Trophoblast cell (in vitro differentiated cells and primary cell): ENCODE data around the gene HOXA1.
A peak's percentile ranks its signal among the peaks of the same experiment; 100 is the strongest.

Experiments used
- DNase-seq, 2 donors: peaks; one replicate each; pipeline ENCODE4 v3.0.0-alpha.2; 2016
- H2AFZ ChIP-seq: 2 replicates; pipeline ENCODE4 v1.6.1; 2013; ENCODE audit warnings: low read length, moderate library complexity, mild to moderate bottlenecking; ENCODE audit not compliant: insufficient read depth, poor library complexity
- H2AK5ac ChIP-seq: 2 replicates; pipeline ENCODE4 v1.6.1; 2013; ENCODE audit warnings: mild to moderate bottlenecking, low read length
- H2BK120ac ChIP-seq: 2 replicates; pipeline ENCODE4 v1.6.1; 2013; ENCODE audit warnings: low read length, mild to moderate bottlenecking, moderate library complexity; ENCODE audit not compliant: insufficient read depth, poor library complexity
- H2BK12ac ChIP-seq: 2 replicates; pipeline ENCODE4 v1.6.1; 2013; ENCODE audit warnings: mild to moderate bottlenecking, low read length, moderate library complexity
- H2BK5ac ChIP-seq: 2 replicates; pipeline ENCODE4 v1.6.1; 2013; ENCODE audit warnings: low read length, low read depth, moderate library complexity, mild to moderate bottlenecking; ENCODE audit not compliant: poor library complexity
- H3K14ac ChIP-seq: 2 replicates; pipeline ENCODE4 v1.6.1; 2013; ENCODE audit warnings: mild to moderate bottlenecking, low read length
- H3K18ac ChIP-seq: 2 replicates; pipeline ENCODE4 v1.6.1; 2013; ENCODE audit warnings: mild to moderate bottlenecking, low read length
- H3K23ac ChIP-seq: 2 replicates; pipeline ENCODE4 v1.6.1; 2013; ENCODE audit warnings: low read length
- H3K27ac ChIP-seq: 2 replicates; pipeline ENCODE4 v1.5.1; 2013; ENCODE audit warnings: low read depth, mild to moderate bottlenecking, inconsistent platforms, low read length, moderate library complexity
- H3K27me3 ChIP-seq: 2 replicates; pipeline ENCODE4 v1.6.1; 2013; ENCODE audit warnings: inconsistent platforms, mild to moderate bottlenecking, low read length, moderate library complexity; ENCODE audit not compliant: insufficient read depth
- H3K36me3 ChIP-seq, 2 experiments: 1 replicate in 1 of 2; 2 replicates in 1 of 2; pipeline ENCODE4 v1.6.1; 2013; ENCODE audit warnings: low read length in 2 of 2, mild to moderate bottlenecking in 2 of 2, moderate library complexity in 1 of 2; ENCODE audit not compliant: insufficient read depth in 2 of 2, control insufficient read depth in 1 of 2
- H3K4ac ChIP-seq: 2 replicates; pipeline ENCODE4 v1.6.1; 2013; ENCODE audit warnings: low read depth, mild to moderate bottlenecking, low read length, moderate library complexity
- H3K4me1 ChIP-seq, 2 experiments: 1 replicate in 1 of 2; 2 replicates in 1 of 2; pipeline ENCODE4 v1.6.1; 2013; ENCODE audit warnings: low read length in 2 of 2, mild to moderate bottlenecking in 2 of 2, moderate library complexity in 1 of 2; ENCODE audit not compliant: insufficient read depth in 2 of 2, control insufficient read depth in 1 of 2
- H3K4me2 ChIP-seq: 2 replicates; pipeline ENCODE4 v1.6.1; 2013; ENCODE audit warnings: inconsistent platforms, mild to moderate bottlenecking, low read length, moderate library complexity
- H3K4me3 ChIP-seq: 2 replicates; pipeline ENCODE4 v1.5.1; 2013; ENCODE audit warnings: mild to moderate bottlenecking, low read depth, low read length, inconsistent platforms
- H3K79me1 ChIP-seq: one replicate; pipeline ENCODE4 v1.6.1; 2013; ENCODE audit warnings: low read length
- H3K79me2 ChIP-seq: 2 replicates; pipeline ENCODE4 v1.6.1; 2013; ENCODE audit warnings: low read length, mild to moderate bottlenecking; ENCODE audit not compliant: control insufficient read depth, insufficient read depth, poor library complexity
- H3K9ac ChIP-seq: 2 replicates; pipeline ENCODE4 v1.6.1; 2013; ENCODE audit warnings: mild to moderate bottlenecking, low read length
- H3K9me3 ChIP-seq: 2 replicates; pipeline ENCODE4 v1.6.1; 2013; ENCODE audit warnings: low read depth, mild to moderate bottlenecking, control low read depth, inconsistent platforms, low read length; ENCODE audit not compliant: insufficient read depth
- H4K12ac ChIP-seq: 2 replicates; pipeline ENCODE4 v1.6.1; 2013; ENCODE audit warnings: low read depth, mild to moderate bottlenecking, low read length, moderate library complexity
- H4K8ac ChIP-seq: 2 replicates; pipeline ENCODE4 v1.6.1; 2013; ENCODE audit warnings: low read depth, mild to moderate bottlenecking, low read length, moderate library complexity
- H4K91ac ChIP-seq: one replicate; pipeline ENCODE4 v1.6.1; 2013; ENCODE audit warnings: low read depth, mild to moderate bottlenecking, low read length, moderate library complexity
- WGBS: extraction: QIAGEN DNeasy Blood & Tissue Kit; methylation state at CpG from one replicate; pipeline ENCODE4 v1.1.7; 2013; ENCODE audit warnings: missing lambda C conversion rate; ENCODE audit not compliant: insufficient read length, insufficient coverage; ENCODE audit errors: extremely low coverage; 5-methylcytosine and 5-hydroxymethylcytosine counted together

HOXA1 gene

DNA sequence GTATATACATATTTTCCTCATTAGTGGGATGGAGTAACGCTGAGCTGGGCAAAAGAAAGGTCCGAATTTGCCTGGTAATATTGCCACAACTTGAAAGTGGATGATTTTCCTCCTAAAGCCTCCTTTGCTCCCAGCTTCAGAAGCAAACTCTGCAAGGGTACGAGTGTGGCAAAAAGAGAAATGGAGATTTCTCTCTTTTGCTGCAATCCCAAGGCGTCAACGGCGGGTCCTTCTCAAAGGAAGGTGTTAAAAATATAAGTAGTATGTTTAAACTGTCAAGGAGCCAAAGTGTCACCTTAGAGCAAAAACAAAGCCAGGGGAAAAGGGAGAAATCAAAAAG is 19.1 kb upstream of the HOXA1 start:
- H2AK5ac ChIP-seq: no peak overlapping the region
- H3K9me3 ChIP-seq: peaks cover 6% of the 10 kb centered on the region
- no peak overlapping the region for H3K18ac ChIP-seq
- no peak overlapping the region for H3K4me3 ChIP-seq
- no peak overlapping the region for H3K9ac ChIP-seq
- H3K36me3 ChIP-seq: no peaks in the 10 kb centered on the region
- H3K79me2 ChIP-seq: no peaks in the 10 kb centered on the region
- H4K8ac ChIP-seq: no peak overlapping the region
- no peak for DNase-seq
- no peaks in the 10 kb centered on the region for H3K79me1 ChIP-seq
- H4K12ac ChIP-seq: no peak overlapping the region
- no peak overlapping the region for H2BK12ac ChIP-seq
- WGBS: no CpG with 5 or more reads among the region's 6 CpGs
- H2AFZ ChIP-seq: no peak overlapping the region
- H3K27me3 ChIP-seq: peaks cover 80% of the 10 kb centered on the region
- no peak overlapping the region for H4K91ac ChIP-seq
- H3K4ac ChIP-seq: no peak overlapping the region
- no peak overlapping the region for H3K23ac ChIP-seq
- no peak overlapping the region for H3K27ac ChIP-seq
- no peak overlapping the region for H3K14ac ChIP-seq
- no peak overlapping the region for H2BK5ac ChIP-seq
- no peak overlapping the region for H3K4me2 ChIP-seq
- H2BK120ac ChIP-seq: no peak overlapping the region
- H3K4me1 ChIP-seq: peaks cover 2 to 4% of the 10 kb centered on the region in 2 experiments

DNA sequence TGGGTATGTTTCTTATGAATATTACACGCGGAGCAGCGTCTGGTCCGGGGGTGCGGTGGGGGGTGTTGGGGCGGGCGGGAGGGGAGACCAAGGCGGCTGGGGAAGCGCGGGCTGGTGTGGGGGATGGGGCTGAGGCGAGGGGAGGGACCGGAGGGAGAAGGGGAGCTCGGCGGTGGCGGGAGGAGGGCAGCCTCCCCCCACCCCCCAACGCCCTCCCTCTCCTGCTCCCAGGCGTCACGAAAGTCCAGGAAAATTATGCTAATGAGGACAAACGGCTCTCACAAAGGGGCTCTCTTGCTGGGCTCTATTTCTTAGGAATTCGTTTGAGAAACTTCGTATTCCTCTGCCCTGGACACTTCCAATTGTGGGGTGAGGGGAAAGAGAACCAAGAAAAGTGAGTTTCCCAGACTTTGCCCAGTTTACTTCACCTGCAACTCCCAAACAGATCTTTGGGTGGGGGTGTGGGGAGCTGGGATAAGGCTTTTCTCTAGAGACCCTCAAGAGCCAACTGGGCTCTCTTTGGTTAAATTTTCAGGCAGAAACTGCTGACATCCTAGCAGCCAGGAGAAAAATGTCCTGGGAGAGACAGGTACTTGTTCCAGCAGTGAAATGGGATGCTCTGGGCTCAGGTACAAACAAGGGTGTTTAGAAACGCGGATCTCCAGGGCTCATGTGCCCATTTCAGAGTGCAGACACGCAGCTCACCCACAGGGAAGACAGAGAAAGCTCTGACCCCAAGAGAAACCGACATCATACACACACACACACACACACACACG is 18.4 kb upstream of the HOXA1 start:
- H2BK12ac ChIP-seq: no peak overlapping the region
- WGBS: no CpG with 5 or more reads among the region's 26 CpGs

DNA sequence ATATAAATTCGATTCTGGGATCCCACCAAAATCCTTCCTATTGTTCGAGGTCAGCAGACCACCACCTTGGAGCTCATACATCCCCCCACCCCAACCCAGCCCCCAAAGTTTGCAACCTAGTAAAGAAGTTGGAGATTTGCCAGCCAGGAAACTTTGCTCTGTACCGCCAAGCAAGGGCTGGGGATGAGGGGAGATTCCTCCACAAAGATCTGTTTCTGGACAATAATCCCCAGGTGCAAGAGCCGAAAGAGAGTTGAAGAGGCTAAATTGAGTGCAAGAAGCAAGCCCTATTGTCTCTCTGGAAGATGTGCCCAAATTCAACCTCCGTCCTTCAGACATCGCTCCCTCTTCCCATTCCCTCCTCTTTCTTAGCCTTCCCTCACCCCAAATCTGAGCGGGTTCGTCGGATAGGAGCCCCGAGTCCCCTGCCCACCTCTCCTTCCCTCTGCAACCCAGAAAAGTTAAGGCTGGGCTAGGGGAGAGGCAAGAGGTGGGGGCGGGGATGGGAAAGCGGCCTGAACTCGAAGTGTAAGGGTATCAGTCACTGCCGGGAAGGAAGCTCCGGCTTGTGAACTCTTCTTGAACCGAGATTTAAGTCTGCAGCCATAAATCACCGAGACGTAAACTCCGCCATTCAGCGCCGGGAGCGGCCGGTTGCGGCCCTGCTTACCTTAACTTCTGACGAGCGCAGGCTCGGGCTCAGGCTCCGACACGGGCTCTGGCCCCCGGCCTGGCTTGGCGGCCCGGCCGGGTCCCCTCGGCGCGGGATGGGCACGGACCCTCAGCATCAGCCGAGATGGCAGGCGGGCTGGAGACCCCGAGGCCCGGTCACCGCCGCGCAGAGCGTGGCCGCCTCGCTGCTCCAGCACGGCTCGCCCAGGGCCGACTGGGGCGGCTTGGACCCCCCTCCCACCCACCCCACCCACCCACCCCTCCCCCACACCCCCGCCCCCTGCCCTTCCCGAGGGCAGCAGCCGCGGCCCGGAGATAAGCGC is 17.5 kb upstream of the HOXA1 start:
- Histone ChIP-seq H3K4ac (no peak overlapping the region), H4K8ac (no peak overlapping the region), H3K27me3 (peaks cover 83% of the 10 kb centered on the region), H3K14ac (no peak overlapping the region), H3K4me1 (peaks cover 2 to 7% of the 10 kb centered on the region in 2 experiments), H2AFZ (no peak overlapping the region), H3K18ac (no peak overlapping the region), H4K91ac (no peak overlapping the region), H2BK120ac (no peak overlapping the region), H3K79me1 (no peaks in the 10 kb centered on the region), H3K9me3 (peaks cover 9% of the 10 kb centered on the region), H2BK12ac (no peak overlapping the region), H2AK5ac (no peak overlapping the region), H3K36me3 (no peaks in the 10 kb centered on the region), H2BK5ac (no peak overlapping the region), H3K4me3 (no peak overlapping the region), H3K23ac (no peak overlapping the region), H3K27ac (no peak overlapping the region), H3K79me2 (no peaks in the 10 kb centered on the region), H3K4me2 (peak overlapping the region; percentile 13), H3K9ac (no peak overlapping the region), H4K12ac (no peak overlapping the region)
- no peak for DNase-seq
- no CpG with 5 or more reads among the region's 57 CpGs for WGBS

More for the DNA sequence above, 18.4 kb upstream of the HOXA1 start:
- H2AFZ ChIP-seq: no peak overlapping the region
- no peak overlapping the region for H2AK5ac ChIP-seq
- no peaks in the 10 kb centered on the region for H3K36me3 ChIP-seq
- H3K4me1 ChIP-seq: peaks cover 2 to 4% of the 10 kb centered on the region in 2 experiments
- no peak overlapping the region for H4K8ac ChIP-seq
- H4K91ac ChIP-seq: no peak overlapping the region
- no peak overlapping the region for H4K12ac ChIP-seq
- H3K23ac ChIP-seq: no peak overlapping the region
- no peak overlapping the region for H3K27ac ChIP-seq
- no peak overlapping the region for H3K4me3 ChIP-seq
- peaks cover 80% of the 10 kb centered on the region for H3K27me3 ChIP-seq
- H3K14ac ChIP-seq: no peak overlapping the region
- H2BK5ac ChIP-seq: no peak overlapping the region
- H3K9ac ChIP-seq: no peak overlapping the region
- DNase-seq: no peak
- no peak overlapping the region for H3K4ac ChIP-seq
- H3K4me2 ChIP-seq: no peak overlapping the region
- peaks cover 8% of the 10 kb centered on the region for H3K9me3 ChIP-seq
- no peak overlapping the region for H3K18ac ChIP-seq
- no peaks in the 10 kb centered on the region for H3K79me2 ChIP-seq
- H3K79me1 ChIP-seq: no peaks in the 10 kb centered on the region
- no peak overlapping the region for H2BK120ac ChIP-seq

- Histone ChIP-seq H2AFZ (no peak overlapping the region), H2BK5ac (no peak overlapping the region), H2BK120ac (no peak overlapping the region), H3K4me2 (no peak overlapping the region), H3K4me3 (no peak overlapping the region), H3K79me1 (no peaks in the 10 kb centered on the region), H4K91ac (no peak overlapping the region), H3K27ac (no peak overlapping the region), H3K18ac (no peak overlapping the region), H4K12ac (no peak overlapping the region), H3K4ac (no peak overlapping the region), H3K9me3 (peaks cover 13% of the 10 kb centered on the region), H2AK5ac (no peak overlapping the region), H2BK12ac (no peak overlapping the region), H4K8ac (no peak overlapping the region), H3K14ac (no peak overlapping the region), H3K79me2 (no peaks in the 10 kb centered on the region), H3K36me3 (no peaks in the 10 kb centered on the region), H3K23ac (no peak overlapping the region), H3K27me3 (peaks cover 83% of the 10 kb centered on the region), H3K4me1 (peaks cover 2 to 7% of the 10 kb centered on the region in 2 experiments), H3K9ac (no peak overlapping the region)
- WGBS: no CpG with 5 or more reads among the region's 4 CpGs
- no peak for DNase-seq
These were observed 16.6 kb upstream of the HOXA1 start for GRCh38 chr7:27112361-27112760.
